HFFc6 (cell line): ENCODE results near the gene LRP1-AS. TPM values are rescaled to one million over a fixed set of nuclear protein-coding genes. Genes with fewer than 3 reads are reported as not detected.
A peak's percentile ranks its signal among the peaks of the same experiment; 100 is the strongest.

Experiments used
- DNase-seq: peaks from one replicate; pipeline ENCODE4 v3.0.0-alpha.2; 2018
- H3K27ac Mint-ChIP-seq: 2 replicates; pipeline ENCODE4 v1.8.0; 2020; ENCODE audit warnings: mild to moderate bottlenecking, mixed read lengths
- H3K27me3 Mint-ChIP-seq: 2 replicates; pipeline ENCODE4 v1.8.0; 2021; ENCODE audit warnings: mild to moderate bottlenecking, moderate library complexity, mixed read lengths; ENCODE audit not compliant: insufficient read depth
- H3K36me3 Mint-ChIP-seq: 2 replicates; pipeline ENCODE4 v1.8.0; 2021; ENCODE audit warnings: low read depth, mixed read lengths
- H3K4me1 Mint-ChIP-seq: 2 replicates; pipeline ENCODE4 v1.8.0; 2020; ENCODE audit warnings: low read depth, mixed read lengths
- H3K4me3 Mint-ChIP-seq: 2 replicates; pipeline ENCODE4 v1.8.0; 2020; ENCODE audit warnings: mild to moderate bottlenecking, moderate library complexity, mixed read lengths
- H3K9me3 Mint-ChIP-seq: 2 replicates; pipeline ENCODE4 v1.8.0; 2020; ENCODE audit warnings: mild to moderate bottlenecking, mixed read lengths
- total RNA-seq, 6 experiments: library from RNA; stranded (reverse); fragmentation: NEBNext Ultra II Directional; extraction: Animal tissue kit (Norgen Biotek cat#: 25700); gene quantifications; 2 replicates in 1 of 6; 3 replicates in 5 of 6; pipeline ENCODE4 v1.2.3, GENCODE V29; 2021
- TF ChIP-seq, protein P1 (sequence below): fragments of 200-600 bp; sonication (generic); IDR thresholded peaks from 2 replicates; pipeline ENCODE4 v1.5.0; 2021; ENCODE audit warnings: antibody characterized with exemption, mild to moderate bottlenecking

Gene LRP1-AS
- total RNA-seq, 6 experiments from 2014 or later, result not detected

- Mint-ChIP-seq H3K9me3 (no peaks in the 10 kb centered on the region), H3K36me3 (peaks cover 37% of the 10 kb centered on the region), H3K27ac (no peak overlapping the region), H3K4me1 (peaks cover under 1% of the 10 kb centered on the region; the same call in 1 of the 2 replicates), H3K4me3 (no peak overlapping the region), H3K27me3 (peaks cover 8% of the 10 kb centered on the region)
- TF ChIP-seq, protein P1, sequence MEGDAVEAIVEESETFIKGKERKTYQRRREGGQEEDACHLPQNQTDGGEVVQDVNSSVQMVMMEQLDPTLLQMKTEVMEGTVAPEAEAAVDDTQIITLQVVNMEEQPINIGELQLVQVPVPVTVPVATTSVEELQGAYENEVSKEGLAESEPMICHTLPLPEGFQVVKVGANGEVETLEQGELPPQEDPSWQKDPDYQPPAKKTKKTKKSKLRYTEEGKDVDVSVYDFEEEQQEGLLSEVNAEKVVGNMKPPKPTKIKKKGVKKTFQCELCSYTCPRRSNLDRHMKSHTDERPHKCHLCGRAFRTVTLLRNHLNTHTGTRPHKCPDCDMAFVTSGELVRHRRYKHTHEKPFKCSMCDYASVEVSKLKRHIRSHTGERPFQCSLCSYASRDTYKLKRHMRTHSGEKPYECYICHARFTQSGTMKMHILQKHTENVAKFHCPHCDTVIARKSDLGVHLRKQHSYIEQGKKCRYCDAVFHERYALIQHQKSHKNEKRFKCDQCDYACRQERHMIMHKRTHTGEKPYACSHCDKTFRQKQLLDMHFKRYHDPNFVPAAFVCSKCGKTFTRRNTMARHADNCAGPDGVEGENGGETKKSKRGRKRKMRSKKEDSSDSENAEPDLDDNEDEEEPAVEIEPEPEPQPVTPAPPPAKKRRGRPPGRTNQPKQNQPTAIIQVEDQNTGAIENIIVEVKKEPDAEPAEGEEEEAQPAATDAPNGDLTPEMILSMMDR, result no peak
- no peak for DNase-seq
These were observed 40.6 kb upstream of the LRP1-AS start for GRCh38 chr12:57188090-57188425.

- Mint-ChIP-seq H3K9me3 (no peaks in the 10 kb centered on the region), H3K4me1 (peaks cover 6% of the 10 kb centered on the region), H3K4me3 (no peak overlapping the region), H3K36me3 (peaks cover 41% of the 10 kb centered on the region), H3K27me3 (peaks cover 8% of the 10 kb centered on the region), H3K27ac (peak overlapping the region; percentile 31; the same call in 1 of the 2 replicates)
- TF ChIP-seq, protein P1, result no peak
- no peak for DNase-seq
These were observed 40.0 kb upstream of the LRP1-AS start for GRCh38 chr12:57187222-57188089.

GRCh38 chr12:57185906-57186508, 38.6 kb upstream of the LRP1-AS start:
- no peak for DNase-seq
- Mint-ChIP-seq H3K27ac (no peak overlapping the region), H3K27me3 (peaks cover 11% of the 10 kb centered on the region), H3K9me3 (no peaks in the 10 kb centered on the region), H3K4me1 (peaks cover 6% of the 10 kb centered on the region), H3K4me3 (no peak overlapping the region), H3K36me3 (peaks cover 38% of the 10 kb centered on the region)
- TF ChIP-seq, protein P1, result no peak

DNA sequence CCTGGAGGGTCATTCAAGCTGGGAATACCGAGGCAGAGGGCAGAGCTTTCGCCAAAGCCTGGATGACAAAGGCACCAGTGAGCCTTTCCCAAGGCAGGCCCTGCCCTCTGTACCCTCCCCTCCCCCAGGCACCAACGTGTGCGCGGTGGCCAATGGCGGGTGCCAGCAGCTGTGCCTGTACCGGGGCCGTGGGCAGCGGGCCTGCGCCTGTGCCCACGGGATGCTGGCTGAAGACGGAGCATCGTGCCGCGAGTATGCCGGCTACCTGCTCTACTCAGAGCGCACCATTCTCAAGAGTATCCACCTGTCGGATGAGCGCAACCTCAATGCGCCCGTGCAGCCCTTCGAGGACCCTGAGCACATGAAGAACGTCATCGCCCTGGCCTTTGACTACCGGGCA, 38.0 kb upstream of the LRP1-AS start:
- Mint-ChIP-seq H3K27me3 (peaks cover 11% of the 10 kb centered on the region), H3K4me1 (peaks cover 6% of the 10 kb centered on the region), H3K9me3 (no peaks in the 10 kb centered on the region), H3K4me3 (no peak overlapping the region), H3K36me3 (peaks cover 38% of the 10 kb centered on the region), H3K27ac (no peak overlapping the region)
- DNase-seq, result no peak
- TF ChIP-seq, protein P1, result no peak

DNA sequence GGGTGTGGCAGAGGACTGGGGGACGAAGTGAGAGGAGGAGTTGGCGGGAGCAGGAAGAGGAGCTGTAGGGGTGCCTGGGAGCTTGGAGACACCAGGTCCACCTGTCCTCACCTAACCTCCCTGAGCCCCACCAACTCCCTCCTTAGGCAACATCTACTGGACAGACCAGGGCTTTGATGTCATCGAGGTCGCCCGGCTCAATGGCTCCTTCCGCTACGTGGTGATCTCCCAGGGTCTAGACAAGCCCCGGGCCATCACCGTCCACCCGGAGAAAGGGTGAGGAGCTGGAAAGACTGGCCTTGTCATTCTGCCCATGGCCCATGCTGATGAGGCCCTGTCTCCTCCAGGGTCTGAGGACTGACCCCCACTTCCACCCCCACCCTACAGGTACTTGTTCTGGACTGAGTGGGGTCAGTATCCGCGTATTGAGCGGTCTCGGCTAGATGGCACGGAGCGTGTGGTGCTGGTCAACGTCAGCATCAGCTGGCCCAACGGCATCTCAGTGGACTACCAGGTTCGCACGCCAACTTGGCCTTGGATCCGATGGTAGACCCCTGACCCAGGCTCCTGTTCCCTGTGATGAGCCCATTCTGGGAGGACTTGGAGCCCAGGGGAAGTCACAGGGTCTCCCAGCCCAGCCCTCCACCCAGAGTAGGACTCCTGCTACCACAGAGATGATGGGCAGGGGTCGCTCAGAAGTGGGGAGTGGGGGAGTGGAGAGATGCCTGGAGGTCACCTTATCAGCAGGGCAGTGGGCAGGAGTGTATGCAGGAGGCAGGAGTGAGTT, 36.7 kb upstream of the LRP1-AS start:
- no peak for DNase-seq

More for the DNA sequence above, 36.7 kb upstream of the LRP1-AS start:
- peaks cover 11% of the 10 kb centered on the region for H3K27me3 Mint-ChIP-seq
- TF ChIP-seq, protein P1, result no peak
- H3K9me3 Mint-ChIP-seq, result no peaks in the 10 kb centered on the region
- no peak overlapping the region; the same call in 1 of the 2 replicates for H3K4me3 Mint-ChIP-seq
- H3K36me3 Mint-ChIP-seq, result peaks cover 39% of the 10 kb centered on the region
- H3K4me1 Mint-ChIP-seq, result peaks cover 6% of the 10 kb centered on the region
- peak overlapping the region; percentile 49; the same call in 1 of the 2 replicates for H3K27ac Mint-ChIP-seq
